GM18907 (cell line): ENCODE measurements around the gene ENAH.
A peak's percentile ranks its signal among the peaks of the same experiment; 100 is the strongest.

ENCODE experiments used
- ATAC-seq: cut with Tn5 transposase; IDR thresholded peaks from one replicate; pipeline ENCODE4 v1.9.1; 2021; ENCODE audit warnings: mild to moderate bottlenecking, moderate library complexity; ENCODE audit not compliant: unreplicated experiment

The ENAH gene

DNA sequence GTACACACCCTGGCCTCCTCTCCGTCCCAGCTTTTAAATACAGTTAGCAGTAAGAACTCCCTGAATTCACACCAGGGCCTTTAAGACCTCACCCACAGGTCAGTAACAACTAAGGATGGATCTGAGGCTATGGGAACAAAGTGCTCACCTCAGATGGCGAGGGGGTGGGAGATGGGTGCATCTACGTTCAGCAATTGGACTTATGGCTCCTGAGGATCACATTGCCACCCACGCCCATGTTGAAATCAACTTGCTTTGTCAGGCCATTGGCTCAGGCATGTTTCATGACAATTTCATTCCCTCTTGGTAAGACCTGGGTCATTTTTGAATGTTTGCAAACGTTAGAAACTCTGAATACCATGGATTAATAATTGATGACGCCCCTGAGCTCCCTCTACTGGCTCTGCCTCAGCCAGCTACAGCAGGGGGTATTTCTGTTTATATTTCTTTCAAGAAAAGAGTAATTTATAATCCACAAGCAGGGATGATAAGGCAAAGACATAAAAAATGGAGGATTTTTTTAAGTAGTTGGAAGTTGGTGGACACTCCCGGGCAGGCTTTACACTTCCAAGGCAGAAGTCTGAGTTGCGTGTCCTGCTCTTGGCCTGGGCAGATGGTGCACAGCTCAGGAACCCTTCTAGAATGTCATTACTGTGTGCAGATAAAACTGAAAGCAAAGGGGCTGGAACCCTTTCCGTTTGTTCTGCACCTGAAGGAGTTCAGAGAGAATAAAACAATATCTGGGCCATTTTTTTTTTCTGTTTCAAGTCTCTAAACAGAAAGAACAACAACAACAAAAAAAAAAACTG, 211.4 kb downstream of the ENAH start:
- peak; percentile 63 for ATAC-seq

DNA sequence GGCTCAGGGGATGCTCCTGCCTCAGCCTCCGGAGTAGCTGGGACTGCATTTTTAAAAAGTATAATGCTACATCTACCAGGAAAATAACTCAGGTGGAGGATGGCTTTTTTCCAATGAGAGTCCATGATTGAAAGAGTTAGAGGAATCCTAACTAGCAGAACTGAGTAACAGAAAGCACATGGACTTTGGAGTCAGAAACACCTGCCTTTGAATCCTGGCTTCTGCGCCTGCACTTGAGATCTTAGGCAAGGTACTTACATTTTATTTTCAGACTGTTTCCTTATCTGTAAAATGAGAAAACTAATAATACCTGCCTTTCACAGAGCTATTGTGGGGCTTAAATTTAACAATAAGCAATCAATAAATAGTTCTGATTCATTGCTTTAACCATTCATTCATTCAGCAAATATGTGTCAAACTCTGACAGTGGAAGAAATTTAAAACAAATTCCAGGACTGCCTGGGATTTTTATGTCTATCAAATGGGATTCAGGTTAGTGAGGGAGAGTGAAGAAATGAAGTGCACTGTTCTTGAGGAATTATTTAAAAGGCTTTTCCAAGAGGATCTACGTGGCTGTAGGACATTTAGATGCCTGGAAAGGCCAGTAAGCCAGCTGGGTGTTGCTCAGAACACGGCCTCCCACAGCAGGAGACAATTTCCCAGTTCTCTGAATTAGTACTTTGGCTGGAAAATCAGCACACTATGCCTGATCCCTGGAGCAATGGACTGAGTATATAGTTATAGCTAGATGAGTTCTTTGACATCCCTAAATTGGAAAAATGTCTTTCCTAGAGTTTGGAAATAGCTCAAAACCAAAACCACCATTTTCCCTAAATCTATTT, 212.3 kb downstream of the ENAH start:
- no peak for ATAC-seq

DNA sequence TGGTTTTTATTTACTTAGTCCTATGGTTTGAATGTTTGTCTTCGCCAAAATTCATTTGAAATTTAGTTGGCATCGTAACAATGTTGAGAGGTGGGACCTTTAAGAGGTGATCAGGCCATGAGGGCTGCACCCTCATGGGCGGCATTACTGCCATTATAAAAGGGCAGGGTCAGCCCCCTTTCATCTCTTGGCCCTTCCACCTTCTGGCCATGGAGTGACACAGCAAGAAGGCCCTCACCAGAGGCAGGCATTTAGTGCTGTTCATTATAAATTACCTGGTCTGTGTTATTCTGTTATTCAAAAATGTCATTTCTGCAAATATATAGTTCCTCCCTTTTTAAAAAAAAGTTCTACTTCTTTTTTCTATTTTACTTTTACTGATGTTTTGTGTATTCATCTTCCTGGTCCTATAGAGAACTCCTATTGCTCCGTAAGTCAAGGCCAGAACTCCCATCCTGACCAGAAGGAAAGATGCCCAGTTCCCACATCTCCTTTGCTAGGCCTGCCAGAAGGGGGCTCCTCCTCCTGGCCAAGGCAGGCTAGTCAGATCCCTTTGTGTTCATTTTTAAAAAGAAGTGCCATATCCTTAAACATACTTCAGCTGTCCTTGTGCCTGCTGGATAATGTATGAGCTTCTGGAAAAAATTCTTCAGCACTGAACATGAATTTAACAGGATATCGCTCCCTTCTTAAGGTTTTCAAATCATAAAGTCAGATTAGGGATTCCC, 215.0 kb downstream of the ENAH start:
- ATAC-seq, result no peak
